NCI-H748 treated with DMSO at 0.1 percent for 48 hours (cell line): ENCODE measurements around the gene SPG21.

Source experiments
- DNase-seq: peaks from one replicate; lab custom pipeline; 2025; lab: John Stamatoyannopoulos, UW

The SPG21 gene

DNA sequence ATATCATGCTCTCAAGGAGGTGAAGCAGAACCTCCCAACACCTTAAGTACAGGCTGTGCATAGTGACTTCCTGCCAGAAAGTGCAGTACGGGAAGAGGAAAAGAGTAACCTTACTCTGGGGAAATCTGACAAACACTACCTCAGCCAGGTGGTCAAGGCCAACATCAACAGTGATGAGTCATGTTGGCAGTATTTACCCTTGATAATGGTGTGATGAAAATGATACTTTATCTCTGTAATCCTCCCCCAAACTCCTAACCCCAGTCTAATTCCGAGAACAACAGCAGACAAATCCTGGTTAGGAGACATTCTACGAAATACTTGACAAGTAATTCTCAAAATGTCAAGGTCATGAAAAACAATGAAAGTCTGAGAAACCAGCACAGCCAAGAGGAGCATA lies 51.5 kb downstream of the SPG21 start:
- DNase-seq: no peak

DNA sequence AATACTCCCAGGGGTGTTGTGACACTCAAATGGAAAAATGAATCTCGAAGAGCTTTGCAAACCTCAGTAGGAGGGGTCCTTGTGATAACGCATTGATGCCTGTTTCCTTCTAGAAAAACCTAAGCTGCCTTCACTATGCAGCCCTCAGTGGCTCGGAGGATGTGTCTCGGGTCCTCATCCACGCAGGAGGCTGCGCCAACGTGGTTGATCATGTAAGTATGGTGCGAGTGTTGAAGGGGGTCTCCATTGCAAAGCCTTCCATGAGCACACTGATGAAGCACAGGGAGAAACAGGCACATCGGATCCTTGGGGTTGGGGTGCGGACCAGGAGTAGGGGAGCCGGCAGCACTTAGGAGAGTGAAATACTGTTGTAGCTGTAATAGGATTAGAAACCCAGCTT lies 55.7 kb downstream of the SPG21 start:
- DNase-seq: no peak

DNA sequence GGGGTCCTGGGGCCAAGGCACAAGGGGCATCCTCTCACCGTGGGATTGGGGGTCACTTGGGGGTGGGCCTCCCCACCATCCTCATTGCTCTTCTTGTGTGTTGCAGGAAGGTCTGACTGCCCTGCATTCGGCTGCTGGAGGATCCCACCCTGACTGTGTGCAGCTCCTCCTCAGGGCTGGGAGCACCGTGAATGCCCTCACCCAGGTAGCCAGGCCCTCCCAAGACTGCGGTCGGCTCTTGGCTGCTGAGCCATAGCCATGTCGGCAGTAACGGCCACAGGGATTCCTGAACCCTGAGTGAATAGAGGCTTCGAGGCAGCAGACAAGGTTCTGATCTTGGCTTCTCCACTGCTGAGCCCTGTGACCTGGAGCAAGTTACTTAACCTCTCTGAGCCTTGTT lies 58.3 kb downstream of the SPG21 start:
- DNase-seq: no peak

DNA sequence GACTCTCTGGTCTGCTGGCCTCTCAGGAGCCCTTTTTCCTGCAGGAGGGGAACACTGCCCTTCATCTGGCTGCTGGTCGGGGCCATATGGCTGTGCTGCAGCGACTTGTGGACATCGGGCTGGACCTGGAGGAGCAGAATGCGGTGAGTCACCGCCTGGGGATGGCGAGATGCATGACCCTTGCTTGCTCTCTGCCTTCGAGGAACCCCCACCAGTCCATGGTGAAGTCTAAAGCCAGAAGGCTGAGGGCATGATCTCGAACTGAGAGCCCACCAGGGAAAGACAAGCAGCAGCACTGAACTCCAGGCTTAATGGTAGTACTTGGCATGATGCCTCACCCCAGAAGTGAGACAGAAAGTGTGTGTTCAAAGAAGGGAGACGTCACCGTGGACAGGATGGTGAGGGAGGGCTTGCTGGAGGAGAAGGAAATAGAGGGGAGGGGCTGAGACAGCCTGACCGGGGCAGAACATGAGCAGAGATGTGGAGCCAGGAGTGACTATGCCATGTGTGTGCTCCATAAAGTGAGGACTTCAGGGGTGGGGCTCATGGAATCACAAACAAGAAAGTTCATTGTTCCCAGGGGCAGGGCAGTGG lies 58.8 kb downstream of the SPG21 start:
- DNase-seq: no peak

DNA sequence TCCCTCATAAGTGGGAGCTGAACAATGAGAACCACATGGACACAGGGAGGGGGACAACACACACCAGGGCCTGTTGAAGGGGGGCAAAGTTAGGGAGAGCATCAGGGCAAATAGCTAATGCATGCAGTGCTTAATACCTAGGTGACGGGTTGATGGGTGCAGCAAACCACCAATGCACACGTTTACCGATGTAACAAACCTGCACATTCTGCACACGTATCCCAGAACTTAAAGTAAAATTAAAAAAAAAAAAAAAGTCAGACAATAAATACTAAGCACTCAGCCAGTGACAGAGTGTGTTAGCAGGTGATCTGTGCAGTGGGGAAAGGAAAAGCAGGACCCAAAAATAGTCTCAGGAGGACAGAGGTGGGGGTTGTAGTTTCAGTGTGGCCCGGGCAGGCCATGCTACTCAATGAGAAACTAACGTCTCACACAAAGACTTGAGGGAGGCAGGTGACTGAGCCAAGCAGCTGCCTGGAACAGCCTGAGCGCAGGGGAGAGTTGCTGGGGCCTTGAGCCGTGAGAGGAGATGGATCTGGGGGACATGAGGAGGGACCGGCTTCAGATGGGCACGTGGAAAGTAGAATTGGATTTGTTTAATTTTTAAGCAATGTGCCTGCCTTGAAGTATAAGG lies 59.6 kb downstream of the SPG21 start:
- DNase-seq: no peak

DNA sequence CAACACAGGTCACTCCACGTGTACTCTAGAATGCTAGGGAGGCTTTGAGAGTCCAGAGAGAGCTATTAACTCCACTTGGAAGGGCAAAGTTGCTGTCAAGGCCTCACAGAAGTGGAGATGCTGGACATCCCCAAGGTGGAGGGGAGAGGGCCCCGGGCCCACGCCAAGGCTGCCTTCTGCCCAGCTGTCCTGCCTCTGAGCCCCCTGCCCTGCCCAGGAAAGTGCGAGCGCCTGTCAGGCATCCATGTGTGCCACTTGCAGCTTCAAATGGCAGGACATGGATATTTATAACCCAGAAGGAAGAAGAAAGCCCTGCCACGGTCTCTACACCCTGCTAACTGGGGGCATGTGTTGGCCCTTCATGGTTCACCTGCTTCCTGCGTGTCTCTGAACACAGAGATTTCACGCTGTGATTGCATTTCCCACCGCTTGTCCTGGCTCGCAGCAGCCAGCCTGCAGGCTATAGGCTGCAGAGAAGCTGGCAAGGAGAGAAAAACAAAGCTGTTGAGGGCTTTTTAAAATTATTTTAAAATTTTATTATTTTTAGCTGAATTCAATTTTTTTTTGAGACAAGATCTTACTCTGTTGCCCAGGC lies 61.0 kb downstream of the SPG21 start:
- DNase-seq: no peak

DNA sequence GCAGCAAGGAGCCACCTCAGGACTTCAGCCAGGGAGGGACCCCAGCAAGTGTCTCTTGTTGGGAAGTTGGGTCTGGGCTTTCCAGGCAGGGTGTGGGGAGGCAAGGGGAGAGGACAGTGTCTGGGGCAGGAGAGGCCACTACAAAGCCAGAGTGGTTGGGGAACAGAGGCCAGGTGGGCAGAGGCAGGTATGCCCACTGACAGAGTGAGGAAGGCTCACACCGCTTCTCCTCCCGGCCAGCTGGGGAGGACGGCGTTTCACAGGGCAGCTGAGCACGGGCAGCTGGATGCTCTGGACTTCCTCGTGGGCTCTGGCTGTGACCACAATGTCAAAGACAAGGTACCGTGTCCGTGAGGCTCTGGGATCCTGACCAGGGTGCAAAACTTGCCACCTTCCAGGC lies 63.1 kb downstream of the SPG21 start:
- DNase-seq: no peak

DNA sequence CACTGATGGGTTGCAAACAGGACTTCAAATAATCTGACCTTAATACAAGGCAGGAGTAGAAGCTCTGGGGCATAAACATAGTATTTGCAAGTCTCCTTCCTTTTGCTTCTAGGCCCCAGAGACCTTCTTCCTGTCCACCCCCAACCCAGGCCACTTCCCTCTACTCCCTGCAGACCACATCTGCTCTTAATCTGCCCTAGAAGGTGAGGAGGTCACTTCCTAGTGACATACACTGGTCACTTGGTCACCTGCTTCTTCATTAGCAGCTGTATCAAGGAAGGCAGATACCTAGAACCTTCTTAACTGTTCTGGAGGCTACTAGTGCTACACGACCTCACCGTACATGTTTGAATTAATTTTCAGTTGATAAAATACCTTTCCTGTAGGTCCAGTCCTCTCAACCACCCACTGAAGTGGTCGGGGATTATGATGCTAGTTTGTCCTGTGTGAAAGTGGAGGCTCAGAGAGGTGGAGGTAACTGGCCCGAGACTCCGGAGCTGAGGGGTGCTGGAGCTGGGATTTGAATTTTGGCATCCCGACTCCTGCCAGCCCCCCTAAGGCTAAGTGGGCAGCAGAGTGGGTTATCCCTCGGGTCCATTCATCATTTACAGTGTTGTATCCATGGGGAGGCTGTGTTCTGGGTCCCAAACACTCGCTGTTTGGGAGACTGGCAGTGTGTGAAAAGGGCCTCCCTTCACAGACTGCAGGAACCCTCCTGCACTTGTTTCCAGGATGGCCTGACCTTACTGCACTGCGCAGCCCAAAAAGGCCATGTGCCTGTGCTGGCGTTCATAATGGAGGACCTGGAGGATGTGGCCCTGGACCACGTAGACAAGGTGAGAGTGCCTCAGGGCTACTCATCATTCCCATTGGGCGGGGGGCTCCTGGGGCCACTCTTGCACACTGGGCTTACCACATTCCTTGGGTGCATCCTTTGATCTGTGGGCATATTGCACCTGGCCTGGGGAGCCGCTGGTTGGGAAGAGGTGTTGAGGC lies 64.1 kb downstream of the SPG21 start:
- DNase-seq: no peak

DNA sequence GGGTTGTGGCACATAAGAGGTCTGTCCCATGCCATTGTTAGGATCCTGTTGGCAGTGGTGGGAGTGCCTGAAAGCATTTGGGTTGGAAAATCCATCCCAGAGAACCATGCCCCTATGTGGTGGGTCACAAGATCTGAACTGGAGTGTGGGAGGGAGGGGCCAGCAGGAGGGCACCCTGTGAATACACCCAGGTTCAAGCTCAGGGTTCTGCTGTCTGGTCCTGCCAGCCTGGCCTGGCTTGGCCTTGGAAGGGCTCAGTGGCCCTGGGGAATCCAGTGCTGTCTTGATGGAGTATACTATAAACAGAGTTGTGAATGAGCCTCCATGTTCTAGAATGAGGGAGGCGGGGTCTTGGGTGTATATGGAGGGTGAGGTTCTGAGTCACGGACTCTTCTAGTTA lies 66.2 kb downstream of the SPG21 start:
- no peak for DNase-seq

DNA sequence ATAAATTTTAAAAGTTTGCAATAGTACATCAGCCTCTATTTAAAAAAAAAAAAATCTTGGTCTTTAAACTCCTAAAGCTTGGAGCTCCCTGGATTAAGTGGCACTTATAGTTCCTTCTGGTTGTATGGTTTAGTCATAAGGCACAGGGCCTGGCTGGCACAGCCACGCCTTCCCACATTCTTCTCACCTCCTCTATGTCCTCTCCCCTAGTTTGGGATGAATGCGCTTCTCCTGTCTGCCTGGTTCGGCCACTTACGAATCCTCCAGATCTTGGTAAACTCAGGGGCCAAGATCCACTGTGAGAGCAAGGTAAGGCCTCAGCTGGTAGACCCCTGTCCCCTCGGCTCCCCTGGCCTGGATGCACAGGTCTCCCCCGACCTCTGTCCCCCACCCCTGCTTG lies 68.0 kb downstream of the SPG21 start:
- no peak for DNase-seq

DNA sequence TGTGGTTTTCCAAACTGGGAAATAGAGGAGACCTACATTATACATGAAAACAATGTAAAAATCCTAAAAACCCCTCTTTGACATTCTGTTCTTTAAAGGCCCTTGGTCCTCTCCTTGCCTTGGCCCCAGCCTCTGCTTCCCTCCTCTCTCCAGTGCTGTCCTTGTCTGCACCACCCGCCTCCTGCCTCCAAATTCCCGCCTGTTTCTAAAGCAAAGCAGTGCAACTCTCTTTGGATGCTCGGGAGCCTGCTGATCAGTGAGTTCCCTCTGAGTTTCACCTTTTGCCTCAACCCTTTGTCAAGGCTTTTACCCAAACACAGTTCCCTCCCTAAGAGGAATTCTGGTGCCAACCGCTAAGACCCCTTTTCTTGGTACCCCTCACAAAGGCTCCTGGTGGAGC lies 70.0 kb downstream of the SPG21 start:
- no peak for DNase-seq

DNA sequence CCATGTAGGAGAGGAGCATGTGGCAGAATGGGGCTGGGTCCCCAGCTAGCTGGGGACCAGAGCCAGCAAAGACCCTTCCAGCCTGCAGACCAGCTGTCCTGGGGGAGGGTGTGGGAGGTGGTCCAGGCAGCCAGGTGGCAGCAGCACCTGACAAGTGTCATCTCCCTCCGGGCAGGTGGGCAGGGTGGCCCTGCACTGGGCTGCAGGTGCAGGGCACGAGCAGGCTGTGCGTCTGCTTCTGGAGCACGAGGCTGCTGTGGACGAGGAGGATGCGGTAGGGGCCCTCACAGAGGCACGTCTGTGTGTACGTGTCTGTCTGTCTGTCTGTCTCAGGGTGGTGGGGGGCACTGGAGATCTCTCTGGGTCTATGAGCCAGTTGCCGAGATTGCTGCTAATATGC lies 72.5 kb downstream of the SPG21 start:
- no peak for DNase-seq

DNA sequence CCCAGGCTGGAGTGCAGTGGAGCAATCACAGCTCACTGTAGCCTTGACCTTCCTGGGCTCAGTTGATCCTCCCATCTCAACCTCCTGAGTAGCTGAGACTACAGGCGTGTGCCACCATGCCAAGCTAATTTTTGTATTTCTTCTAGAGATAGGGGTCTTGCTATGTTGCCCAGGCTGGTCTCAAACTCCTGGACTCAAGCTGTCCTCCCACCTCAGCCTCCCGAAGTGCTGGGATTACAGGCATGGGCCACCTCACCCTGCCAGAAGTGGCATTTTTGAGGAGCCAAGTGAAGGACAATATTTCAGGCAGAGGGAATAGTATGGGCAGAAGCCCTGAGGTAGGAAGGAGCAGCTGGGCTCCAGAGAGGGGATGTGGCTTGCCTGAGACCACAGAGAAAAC lies 73.3 kb downstream of the SPG21 start:
- no peak for DNase-seq

DNA sequence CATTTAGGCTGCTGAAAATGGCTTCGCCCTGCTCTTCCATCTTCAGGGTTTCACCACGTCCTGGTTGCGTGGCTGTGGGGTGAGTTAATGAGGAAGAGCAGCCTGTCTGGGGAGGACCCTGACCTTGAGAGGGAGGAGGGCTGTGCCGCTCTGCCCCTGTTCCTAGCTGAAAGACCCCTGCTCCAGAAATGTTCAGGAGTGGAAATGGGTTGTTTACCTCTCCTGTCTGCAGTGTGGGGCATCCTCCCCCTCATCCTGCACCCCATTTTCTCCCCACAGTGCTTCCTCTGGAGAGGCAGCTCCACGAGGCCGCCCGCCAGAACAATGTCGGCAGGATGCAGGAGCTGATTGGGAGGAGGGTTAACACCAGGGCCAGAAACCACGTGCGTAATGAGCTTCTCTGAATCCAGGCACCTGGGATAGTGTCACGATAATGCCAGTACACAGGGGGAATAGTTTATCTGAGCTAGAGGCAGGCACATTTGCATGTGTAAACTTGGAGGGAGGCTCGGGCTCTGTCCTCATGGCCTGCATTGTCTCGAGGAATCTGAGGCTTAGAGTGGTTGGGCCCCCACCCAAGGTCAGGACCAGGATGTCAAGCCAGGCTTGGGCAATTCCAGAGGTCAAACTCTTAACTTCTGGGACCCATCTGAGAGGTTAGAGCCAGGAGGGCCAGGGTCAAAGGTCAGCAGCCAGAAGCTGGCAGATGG lies 74.0 kb downstream of the SPG21 start:
- no peak for DNase-seq
